Nephron (organoid): ENCODE measurements around the gene PCED1B.

Experiments
- H3K27ac Mint-ChIP-seq, 3 experiments: 2 replicates each; pipeline ENCODE4 v1.8.0; 2020; ENCODE audit warnings: mixed read lengths in 3 of 3, mild to moderate bottlenecking in 2 of 3, moderate library complexity in 1 of 3
- H3K27me3 Mint-ChIP-seq: 2 replicates; pipeline ENCODE4 v1.8.0; 2021; ENCODE audit warnings: low read depth, mild to moderate bottlenecking, moderate library complexity, mixed read lengths
- H3K36me3 Mint-ChIP-seq: 2 replicates; pipeline ENCODE4 v1.8.0; 2020; ENCODE audit warnings: low read depth, mixed read lengths
- H3K4me1 Mint-ChIP-seq: 2 replicates; pipeline ENCODE4 v1.8.0; 2020; ENCODE audit warnings: mixed read lengths
- H3K4me3 Mint-ChIP-seq, 3 experiments: 2 replicates each; pipeline ENCODE4 v1.8.0; 2020; ENCODE audit warnings: mild to moderate bottlenecking in 3 of 3, mixed read lengths in 3 of 3, moderate library complexity in 2 of 3
- H3K9me3 Mint-ChIP-seq: 2 replicates; pipeline ENCODE4 v1.8.0; 2020; ENCODE audit warnings: mixed read lengths
- CTCF ChIP-seq, 3 experiments: fragments of 200-600 bp; sonication (generic); IDR thresholded peaks; one replicate each; pipeline ENCODE4 v1.5.0; 2021; ENCODE audit warnings: antibody characterized with exemption in 3 of 3; ENCODE audit not compliant: unreplicated experiment in 3 of 3

PCED1B gene

GRCh38 chr12:47098099-47098498 lies 18.7 kb downstream of the PCED1B start:
- no peaks in the 10 kb centered on the region for H3K27me3 Mint-ChIP-seq
- peaks cover 4% of the 10 kb centered on the region for H3K4me1 Mint-ChIP-seq
- no peak overlapping the region for H3K4me3 Mint-ChIP-seq
- H3K27ac Mint-ChIP-seq: no peak overlapping the region
- no peak for TF ChIP-seq CTCF (IDR thresholded peaks at IDR 0.05; ENCODE audit: unreplicated experiment in 3 of 3)
- H3K36me3 Mint-ChIP-seq: no peaks in the 10 kb centered on the region
- H3K9me3 Mint-ChIP-seq: no peaks in the 10 kb centered on the region

- Mint-ChIP-seq H3K9me3 (no peaks in the 10 kb centered on the region), H3K27me3 (no peaks in the 10 kb centered on the region), H3K36me3 (no peaks in the 10 kb centered on the region), H3K4me3 (no peak overlapping the region), H3K27ac (no peak overlapping the region), H3K4me1 (peaks cover 6% of the 10 kb centered on the region)
- TF ChIP-seq CTCF (IDR thresholded peaks at IDR 0.05; ENCODE audit: unreplicated experiment in 3 of 3): no peak
Measured at GRCh38 chr12:47099610-47100009, 20.2 kb downstream of the PCED1B start.

- H3K4me1 Mint-ChIP-seq: peaks cover 6% of the 10 kb centered on the region
- no peak for TF ChIP-seq CTCF (IDR thresholded peaks at IDR 0.05; ENCODE audit: unreplicated experiment in 3 of 3)
- no peaks in the 10 kb centered on the region for H3K27me3 Mint-ChIP-seq
- no peaks in the 10 kb centered on the region for H3K9me3 Mint-ChIP-seq
- H3K36me3 Mint-ChIP-seq: no peaks in the 10 kb centered on the region
- H3K4me3 Mint-ChIP-seq: no peak overlapping the region
- H3K27ac Mint-ChIP-seq: no peak overlapping the region
Measured at GRCh38 chr12:47100160-47100559, 20.7 kb downstream of the PCED1B start.

GRCh38 chr12:47102406-47102805 lies 23.0 kb downstream of the PCED1B start:
- no peaks in the 10 kb centered on the region for H3K36me3 Mint-ChIP-seq

GRCh38 chr12:47102845-47103651 lies 23.6 kb downstream of the PCED1B start:
- TF ChIP-seq CTCF (IDR thresholded peaks at IDR 0.05; ENCODE audit: unreplicated experiment in 3 of 3): no peak
- Mint-ChIP-seq H3K27ac (peak overlapping the region; percentile 13 to 28 (median 20)), H3K4me3 (no peak overlapping the region), H3K4me1 (peaks cover 6% of the 10 kb centered on the region), H3K27me3 (no peaks in the 10 kb centered on the region), H3K9me3 (no peaks in the 10 kb centered on the region), H3K36me3 (no peaks in the 10 kb centered on the region)

More at GRCh38 chr12:47102406-47102805, 23.0 kb downstream of the PCED1B start:
- Mint-ChIP-seq H3K9me3 (no peaks in the 10 kb centered on the region), H3K4me1 (peaks cover 6% of the 10 kb centered on the region), H3K27me3 (no peaks in the 10 kb centered on the region), H3K27ac (peak overlapping the region in 1 of 3 experiments; percentile 19), H3K4me3 (no peak overlapping the region)
- no peak for TF ChIP-seq CTCF (IDR thresholded peaks at IDR 0.05; ENCODE audit: unreplicated experiment in 3 of 3)
